ENCODE measurements around the gene PC.

DNA sequence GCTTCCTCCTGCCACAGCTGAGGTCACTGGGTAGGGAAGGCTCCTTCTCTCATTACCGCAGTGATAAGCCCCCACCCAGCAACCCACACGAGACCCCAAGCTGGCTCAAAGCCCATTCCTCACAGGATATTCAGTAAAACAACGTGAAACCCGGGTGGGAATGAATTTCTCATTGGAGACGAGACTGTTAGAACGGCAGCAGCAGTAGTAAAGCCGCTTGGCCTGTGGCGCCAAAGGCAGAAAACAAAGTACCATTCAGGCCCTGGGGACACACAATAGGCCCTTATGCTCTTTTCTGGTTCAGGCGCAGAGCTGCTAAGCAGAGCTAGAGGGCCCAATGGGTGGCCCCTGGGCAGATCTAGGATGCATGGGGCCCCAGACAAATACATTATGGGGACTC lies 45.3 kb downstream of the PC start:
- TF ChIP-seq, protein P1, sequence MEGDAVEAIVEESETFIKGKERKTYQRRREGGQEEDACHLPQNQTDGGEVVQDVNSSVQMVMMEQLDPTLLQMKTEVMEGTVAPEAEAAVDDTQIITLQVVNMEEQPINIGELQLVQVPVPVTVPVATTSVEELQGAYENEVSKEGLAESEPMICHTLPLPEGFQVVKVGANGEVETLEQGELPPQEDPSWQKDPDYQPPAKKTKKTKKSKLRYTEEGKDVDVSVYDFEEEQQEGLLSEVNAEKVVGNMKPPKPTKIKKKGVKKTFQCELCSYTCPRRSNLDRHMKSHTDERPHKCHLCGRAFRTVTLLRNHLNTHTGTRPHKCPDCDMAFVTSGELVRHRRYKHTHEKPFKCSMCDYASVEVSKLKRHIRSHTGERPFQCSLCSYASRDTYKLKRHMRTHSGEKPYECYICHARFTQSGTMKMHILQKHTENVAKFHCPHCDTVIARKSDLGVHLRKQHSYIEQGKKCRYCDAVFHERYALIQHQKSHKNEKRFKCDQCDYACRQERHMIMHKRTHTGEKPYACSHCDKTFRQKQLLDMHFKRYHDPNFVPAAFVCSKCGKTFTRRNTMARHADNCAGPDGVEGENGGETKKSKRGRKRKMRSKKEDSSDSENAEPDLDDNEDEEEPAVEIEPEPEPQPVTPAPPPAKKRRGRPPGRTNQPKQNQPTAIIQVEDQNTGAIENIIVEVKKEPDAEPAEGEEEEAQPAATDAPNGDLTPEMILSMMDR (IDR thresholded peaks at IDR 0.05): no peak
- TF ChIP-seq POLR2A (IDR thresholded peaks at IDR 0.05): no peak

Data from heart left ventricle (tissue), 13 donors.